Endothelial cell of umbilical vein (primary cell): ENCODE results near the gene CASR. TPM values are rescaled to one million over a fixed set of nuclear protein-coding genes. Genes with fewer than 3 reads are reported as not detected.

ENCODE experiments used
- BruUV-seq: library from RNA; stranded (reverse); fragments of 400-500 nt; replicated peaks from 2 replicates; lab custom pipeline; 2021; lab: Mats Ljungman, UMichigan
- CTCF ChIA-PET: fragments of 300-600, 350-600 bp; sonication (Branson Sonifier 250); formaldehyde crosslinking; loops from one replicate; lab custom pipeline; 2021; ENCODE audit warnings: antibody characterized with exemption, inconsistent platforms; lab: Charles Lee
- POLR2A ChIA-PET: fragments of 300-600, 350-600 bp; sonication (Branson Sonifier 250); formaldehyde crosslinking; loops from one replicate; lab custom pipeline; 2021; ENCODE audit warnings: antibody characterized with exemption, inconsistent platforms; lab: Charles Lee
- DNase-seq: peaks from one replicate; pipeline ENCODE4 v3.0.0-alpha.2; 2011; ENCODE audit warnings: low read depth, low spot score
- FAIRE-seq: peaks from 2 replicates; lab custom pipeline; 2011; peaks lifted over from hg19 to GRCh38; lab: Jason Lieb, UNC
- H2AFZ ChIP-seq: 2 replicates; pipeline ENCODE4 v1.6.0; 2012; ENCODE audit warnings: low read depth, low read length, control low read depth, inconsistent platforms
- H3K27ac ChIP-seq: 2 replicates; pipeline ENCODE4 v1.5.1; 2011; ENCODE audit warnings: low read depth, mild to moderate bottlenecking, control low read depth, low read length, moderate library complexity; ENCODE audit not compliant: insufficient read depth
- H3K27me3 ChIP-seq, 2 experiments: 2 replicates each; pipeline versions ENCODE4 v1.6.0 to v1.6.1; 2011; ENCODE audit warnings: low read length in 2 of 2, mixed read lengths in 1 of 2; ENCODE audit not compliant: control insufficient read depth in 2 of 2, insufficient read depth in 2 of 2
- H3K36me3 ChIP-seq, 2 experiments: 2 replicates in 1 of 2; 3 replicates in 1 of 2; pipeline ENCODE4 v1.5.1; 2011; ENCODE audit warnings: low read length in 2 of 2, mild to moderate bottlenecking in 1 of 2, moderate library complexity in 1 of 2; ENCODE audit not compliant: control insufficient read depth in 2 of 2, insufficient read depth in 2 of 2; ENCODE audit errors: extremely low read depth in 1 of 2
- H3K4me1 ChIP-seq: 3 replicates; pipeline ENCODE4 v1.5.1; 2011; ENCODE audit warnings: mild to moderate bottlenecking, low read length; ENCODE audit not compliant: control insufficient read depth, insufficient read depth; ENCODE audit errors: extremely low read depth
- H3K4me2 ChIP-seq: 2 replicates; pipeline ENCODE4 v1.6.1; 2011; ENCODE audit warnings: low read length, control low read depth, mixed read lengths; ENCODE audit not compliant: insufficient read depth
- H3K4me3 ChIP-seq, 3 experiments: fragments of 200-600 bp in 1 of 3; sonication (generic), shearing (Covaris generic) in 1 of 3; replicated peaks in 1 of 3; 2 replicates each; pipeline ENCODE4 v1.5.1; 2011 to 2016; ENCODE audit warnings: control low read depth in 3 of 3, low read length in 3 of 3, mild to moderate bottlenecking in 2 of 3, inconsistent platforms in 1 of 3, low read depth in 1 of 3, moderate library complexity in 1 of 3; ENCODE audit not compliant: insufficient read depth in 1 of 3
- H3K79me2 ChIP-seq: 2 replicates; pipeline ENCODE4 v1.6.0; 2012; ENCODE audit warnings: low read length, inconsistent platforms; ENCODE audit not compliant: control insufficient read depth, insufficient read depth
- H3K9ac ChIP-seq: replicated peaks from 2 replicates; pipeline ENCODE3; 2011; ENCODE audit warnings: low read length, control low read depth; ENCODE audit not compliant: insufficient read depth; ENCODE audit errors: extremely low read depth
- H3K9me1 ChIP-seq: replicated peaks from 3 replicates; pipeline ENCODE4 v1.6.0; 2011; ENCODE audit warnings: mild to moderate bottlenecking, low read length; ENCODE audit not compliant: control insufficient read depth, insufficient read depth; ENCODE audit errors: extremely low read depth
- H3K9me3 ChIP-seq: replicated peaks from 2 replicates; pipeline ENCODE4 v1.5.1; 2012; ENCODE audit warnings: low read length, inconsistent platforms; ENCODE audit not compliant: control insufficient read depth, insufficient read depth
- H4K20me1 ChIP-seq: replicated peaks from 2 replicates; pipeline ENCODE3; 2011; ENCODE audit warnings: mild to moderate bottlenecking, low read length; ENCODE audit not compliant: control insufficient read depth, insufficient read depth; ENCODE audit errors: extremely low read depth
- EZH2 ChIP-seq: IDR thresholded peaks from 2 replicates; pipeline ENCODE4 v1.6.1; 2012; ENCODE audit warnings: borderline replicate concordance, low read depth, mild to moderate bottlenecking, moderate library complexity, low read length, inconsistent platforms; ENCODE audit not compliant: severe bottlenecking
- FOS ChIP-seq: IDR thresholded peaks from 2 replicates; pipeline ENCODE4 v1.6.1; 2011; ENCODE audit warnings: mild to moderate bottlenecking, low read length, moderate library complexity, borderline replicate concordance; ENCODE audit not compliant: insufficient read depth
- JUN ChIP-seq: IDR thresholded peaks from 2 replicates; pipeline ENCODE4 v1.6.1; 2011; ENCODE audit warnings: borderline replicate concordance, low read depth; ENCODE audit not compliant: insufficient read length, insufficient read depth
- MYC ChIP-seq: IDR thresholded peaks from one replicate; pipeline ENCODE4 v1.6.1; 2011; ENCODE audit warnings: mild to moderate bottlenecking, low read depth, low read length
- POLR2AphosphoS5 ChIP-seq: IDR thresholded peaks from 2 replicates; pipeline ENCODE4 v1.6.1; 2012; ENCODE audit warnings: low read depth, mild to moderate bottlenecking, control low read depth, low read length, moderate library complexity; ENCODE audit not compliant: insufficient read depth
- dilution Hi-C: fragments of 300-500 bp; cut with MboI; formaldehyde crosslinking; loops from one replicate; pipeline ENCODE4 v1.15.0; 2019; ENCODE audit warnings: low sequenced_read_pairs; ENCODE audit not compliant: extremely low pct_ligation_motif_present
- intact Hi-C: fragments of 100-400 bp; cut with micrococcal nuclease; formaldehyde crosslinking; loops from one replicate; pipeline ENCODE4 v1.10.0; 2022
- polyA plus RNA-seq, 4 experiments: library from polyadenylated mRNA; depleted of rRNA in 3 of 4; stranded (reverse) in 3 of 4; unstranded in 1 of 4; fragments of >200 nt; gene quantifications; 2 replicates each; pipeline versions ENCODE4 v1.2.1 to v1.2.3, GENCODE V29; 2011 to 2012; ENCODE audit warnings: missing spikeins in 1 of 4
- total RNA-seq: library from RNA; stranded (reverse); gene quantifications from 2 replicates; pipeline ENCODE4 v1.2.3, GENCODE V29; 2021
- TF ChIP-seq, protein P1 (sequence below), 2 donors: IDR thresholded peaks; 1 replicate in 1 of 2; 2 replicates in 1 of 2; pipeline ENCODE4 v1.5.1; 2011; ENCODE audit warnings: low read length in 2 of 2, mild to moderate bottlenecking in 2 of 2, moderate library complexity in 2 of 2, control low read depth in 1 of 2, inconsistent platforms in 1 of 2, low read depth in 1 of 2; ENCODE audit not compliant: insufficient read depth in 1 of 2; ENCODE audit errors: extremely low read depth in 1 of 2
- TF ChIP-seq, protein P2 (sequence below): IDR thresholded peaks from 2 replicates; pipeline ENCODE4 v1.6.1; 2011; ENCODE audit not compliant: insufficient read depth, insufficient read length

The CASR gene
- total and polyA plus RNA-seq, 2 donors (not counting 3 experiments of a cell fraction or from before 2014, with no cell fraction given) = not detected

DNA sequence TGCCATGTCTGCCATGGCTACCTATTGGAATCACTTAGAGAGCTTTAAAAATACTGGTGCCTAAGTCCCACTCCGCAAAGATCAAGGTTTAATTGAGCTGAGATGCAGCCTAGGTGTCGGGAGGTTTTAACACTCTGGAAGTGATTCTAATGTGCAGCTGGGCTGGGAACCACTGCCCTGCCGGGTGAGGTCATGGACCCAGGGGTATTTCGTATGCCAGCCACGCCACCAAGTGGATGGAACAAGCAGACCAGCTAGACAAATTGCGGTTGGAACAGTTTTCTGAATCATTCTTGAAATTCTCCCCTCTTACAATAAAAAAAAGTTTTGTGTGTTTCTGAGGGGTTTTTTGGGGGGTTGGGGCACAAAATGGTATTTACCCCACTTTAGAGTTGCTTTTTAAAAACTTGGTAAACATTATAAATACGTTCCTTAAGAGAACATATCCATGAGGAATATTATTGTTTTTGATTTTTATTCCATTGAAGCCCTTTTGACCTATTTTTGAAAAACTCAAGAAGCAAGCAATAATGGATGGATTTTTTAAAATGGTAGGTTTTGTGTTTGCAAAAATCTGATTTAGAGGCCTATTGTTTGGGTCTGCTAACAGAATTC lies 75.4 kb downstream of the CASR start:
- H3K4me1 ChIP-seq = no peaks in the 10 kb centered on the region
- no peaks in the 10 kb centered on the region for H3K9me3 ChIP-seq
- DNase-seq = peak; percentile 54
- peak; percentile 73 for FAIRE-seq
- no peak overlapping the region for H3K27ac ChIP-seq
- intact Hi-C loops (loop anchor here (1.0 to 5.0 kb wide), 4 partner anchors 158 to 713 kb away; no protein-coding TSS in a partner anchor), dilution Hi-C loops (no loop called here)
- H3K36me3 ChIP-seq = no peaks in the 10 kb centered on the region
- ChIA-PET POLR2A (no interaction called here), CTCF (interaction anchor here (0.9 to 3.3 kb wide), 15 partner anchors 9 to 713 kb away, joined by 3 to 70 read pairs (median 4); partner anchors contain the start of gene POLQ)
- no peaks in the 10 kb centered on the region for H4K20me1 ChIP-seq
- no peak overlapping the region for H2AFZ ChIP-seq
- no TSS peak for BruUV-seq
- H3K4me3 ChIP-seq = no peak overlapping the region
- peaks cover 7 to 11% of the 10 kb centered on the region in 2 experiments for H3K27me3 ChIP-seq
- TF ChIP-seq FOS = no peak
- TF ChIP-seq EZH2 = peak; percentile 30
- TF ChIP-seq, protein P1, sequence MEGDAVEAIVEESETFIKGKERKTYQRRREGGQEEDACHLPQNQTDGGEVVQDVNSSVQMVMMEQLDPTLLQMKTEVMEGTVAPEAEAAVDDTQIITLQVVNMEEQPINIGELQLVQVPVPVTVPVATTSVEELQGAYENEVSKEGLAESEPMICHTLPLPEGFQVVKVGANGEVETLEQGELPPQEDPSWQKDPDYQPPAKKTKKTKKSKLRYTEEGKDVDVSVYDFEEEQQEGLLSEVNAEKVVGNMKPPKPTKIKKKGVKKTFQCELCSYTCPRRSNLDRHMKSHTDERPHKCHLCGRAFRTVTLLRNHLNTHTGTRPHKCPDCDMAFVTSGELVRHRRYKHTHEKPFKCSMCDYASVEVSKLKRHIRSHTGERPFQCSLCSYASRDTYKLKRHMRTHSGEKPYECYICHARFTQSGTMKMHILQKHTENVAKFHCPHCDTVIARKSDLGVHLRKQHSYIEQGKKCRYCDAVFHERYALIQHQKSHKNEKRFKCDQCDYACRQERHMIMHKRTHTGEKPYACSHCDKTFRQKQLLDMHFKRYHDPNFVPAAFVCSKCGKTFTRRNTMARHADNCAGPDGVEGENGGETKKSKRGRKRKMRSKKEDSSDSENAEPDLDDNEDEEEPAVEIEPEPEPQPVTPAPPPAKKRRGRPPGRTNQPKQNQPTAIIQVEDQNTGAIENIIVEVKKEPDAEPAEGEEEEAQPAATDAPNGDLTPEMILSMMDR (IDR thresholded peaks at IDR 0.05; ENCODE audit: extremely low read depth in 1 of 2, insufficient read depth in 1 of 2, low read depth in 1 of 2, low read length in 2 of 2) = peak; percentile 56 to 63
- TF ChIP-seq, protein P2, sequence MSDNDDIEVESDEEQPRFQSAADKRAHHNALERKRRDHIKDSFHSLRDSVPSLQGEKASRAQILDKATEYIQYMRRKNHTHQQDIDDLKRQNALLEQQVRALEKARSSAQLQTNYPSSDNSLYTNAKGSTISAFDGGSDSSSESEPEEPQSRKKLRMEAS = no peak
- TF ChIP-seq MYC = no peak
- no peak for TF ChIP-seq POLR2AphosphoS5
- TF ChIP-seq JUN = no peak
- no peak overlapping the region for H3K9ac ChIP-seq
- H3K4me2 ChIP-seq = no peak overlapping the region
- H3K9me1 ChIP-seq = no peaks in the 10 kb centered on the region
- no peaks in the 10 kb centered on the region for H3K79me2 ChIP-seq
